H1 (cell line): ENCODE data around the gene TNS1. TPM values are rescaled to one million over a fixed set of nuclear protein-coding genes. Genes with fewer than 3 reads are reported as not detected.

Source experiments
- microRNA-seq, 2 experiments: library from miRNA; unstranded; fragments of <30 nt; microRNA quantifications; one replicate each; pipeline versions ENCODE4 to v1.2.0, GENCODE V29; 2016 to 2020; ENCODE audit warnings: borderline microRNAs expressed in 2 of 2, borderline number of aligned reads in 2 of 2, borderline replicate concordance in 1 of 2
- polyA plus RNA-seq, 7 experiments: library from polyadenylated mRNA; depleted of rRNA in 3 of 7; stranded (reverse) in 5 of 7; unstranded in 2 of 7; fragments of >200 nt in 5 of 7; fragments of 200-250 nt in 2 of 7; gene quantifications; 1 replicate in 5 of 7; 2 replicates in 1 of 7; 4 replicates in 1 of 7; pipeline versions ENCODE4 v1.2.1 to v1.2.3, GENCODE V29; 2011 to 2013; ENCODE audit warnings: missing spikeins in 2 of 7, mixed read lengths in 2 of 7
- small RNA-seq: library from polyadenylated mRNA; stranded (forward); fragments of <200 nt; extraction: miRNeasy Mini kit (QIAGEN cat#:217004); gene quantifications from one replicate; pipeline ENCODE3, GENCODE V24; 2013; ENCODE audit not compliant: insufficient read depth
- total RNA-seq: library from RNA; stranded (reverse); fragmentation: NEBNext Ultra II Directional; extraction: Animal tissue kit (Norgen Biotek cat#: 25700); gene quantifications from 2 replicates; pipeline ENCODE4 v1.2.1, GENCODE V29; 2021

Gene TNS1
- total and polyA plus RNA-seq, 2 of the 8 experiments (the other 6 are each of a cell fraction or from before 2014, with no cell fraction given) = 1.5 to 5.1 TPM

Small RNA genes within 50 kb of the gene (microRNA-seq; reads per million reads assigned to microRNA genes)
- 0 reads per million in 2 experiments for gene MIR6809

Small RNA genes within 50 kb of the gene (small RNA-seq; reads per million reads assigned to genes)
- gene MIR6809 = not detected

Other genes with a start within 250 kb of the TNS1 start
- 0.32 TPM in 1 of 2 replicates, not detected in the other for gene RUFY4, start 66.3 kb upstream of the TNS1 start, total RNA-seq
- gene RUFY4, start 66.3 kb upstream of the TNS1 start, polyA plus RNA-seq (2011; rRNA removed) = 0.38 and 0.66 TPM in 2 replicates
- 0.63 and 1.6 TPM in 2 replicates for gene CXCR2, start 123.0 kb upstream of the TNS1 start, total RNA-seq
- 1.4 and 2.2 TPM in 2 replicates for gene CXCR2, start 123.0 kb upstream of the TNS1 start, polyA plus RNA-seq (2011; rRNA removed)
- gene CXCR1, start 164.0 kb upstream of the TNS1 start, total RNA-seq = not detected in 2 replicates
- gene CXCR1, start 164.0 kb upstream of the TNS1 start, polyA plus RNA-seq (2011; rRNA removed) = not detected in 2 replicates
- 195 and 198 TPM in 2 replicates for gene ARPC2, start 214.2 kb upstream of the TNS1 start, total RNA-seq
- gene ARPC2, start 214.2 kb upstream of the TNS1 start, polyA plus RNA-seq (2011; rRNA removed) = 118 and 174 TPM in 2 replicates